Neural cell (in vitro differentiated cells): Measurements from ENCODE around the gene KIF24. TPM values are rescaled to one million over a fixed set of nuclear protein-coding genes. Genes with fewer than 3 reads are reported as not detected.

Source experiments
- H2AFZ ChIP-seq: fragments of 200-600, 300-800 bp; sonication (generic), shearing (Covaris generic); 2 replicates; pipeline ENCODE4 v1.6.0; 2014; ENCODE audit warnings: low read depth, mild to moderate bottlenecking, antibody characterized with exemption, low read length, moderate library complexity
- H3F3A ChIP-seq: fragments of 200-600 bp; shearing (Covaris generic); 2 replicates; pipeline ENCODE4 v1.6.1; 2016; ENCODE audit warnings: mild to moderate bottlenecking, moderate library complexity, mixed read lengths, antibody characterized with exemption, low read length; ENCODE audit not compliant: insufficient read depth, poor library complexity, severe bottlenecking
- H3K27ac ChIP-seq: fragments of 200-600, 300-800 bp; sonication (generic), shearing (Covaris generic); 2 replicates; pipeline ENCODE4 v1.5.1; 2014; ENCODE audit warnings: mild to moderate bottlenecking, low read length, moderate library complexity
- H3K27me3 ChIP-seq: fragments of 300-800, 200-600 bp; sonication (generic), shearing (Covaris generic); 2 replicates; pipeline ENCODE4 v1.6.0; 2014; ENCODE audit warnings: mild to moderate bottlenecking, low read depth, low read length, moderate library complexity; ENCODE audit not compliant: insufficient read depth
- H3K36me3 ChIP-seq: fragments of 300-800, 200-600 bp; sonication (generic), shearing (Covaris generic); 2 replicates; pipeline ENCODE4 v1.5.1; 2014; ENCODE audit warnings: mild to moderate bottlenecking, antibody characterized with exemption, low read length, moderate library complexity; ENCODE audit not compliant: insufficient read depth
- H3K4me2 ChIP-seq: fragments of 300-800, 200-600 bp; sonication (generic), shearing (Covaris generic); 2 replicates; pipeline ENCODE4 v1.6.0; 2014; ENCODE audit warnings: mild to moderate bottlenecking, low read length
- H3K4me3 ChIP-seq: fragments of 300-800, 200-600 bp; sonication (generic), shearing (Covaris generic); 2 replicates; pipeline ENCODE4 v1.5.1; 2014; ENCODE audit warnings: mild to moderate bottlenecking, low read length, moderate library complexity
- H3K79me2 ChIP-seq: fragments of 200-600 bp; shearing (Covaris generic); replicated peaks from 2 replicates; pipeline ENCODE4 v1.6.0; 2014; ENCODE audit warnings: mild to moderate bottlenecking, low read length, moderate library complexity; ENCODE audit not compliant: insufficient read depth
- H3K9ac ChIP-seq: fragments of 300-800, 200-600 bp; sonication (generic), shearing (Covaris generic); 2 replicates; pipeline ENCODE4 v1.6.1; 2016; ENCODE audit warnings: mild to moderate bottlenecking, low read length, mixed read lengths
- H3K9me2 ChIP-seq: fragments of 200-600 bp; shearing (Covaris generic); 2 replicates; pipeline ENCODE4 v1.6.1; 2016; ENCODE audit warnings: mild to moderate bottlenecking, low read length, mixed read lengths; ENCODE audit not compliant: insufficient read depth
- H3K9me3 ChIP-seq: fragments of 200-600, 300-800 bp; sonication (generic), shearing (Covaris generic); 2 replicates; pipeline ENCODE4 v1.6.1; 2016; ENCODE audit warnings: mild to moderate bottlenecking, mixed run types, low read length, moderate library complexity, mixed read lengths
- H4K20me1 ChIP-seq: fragments of 200-600 bp; shearing (Covaris generic); 2 replicates; pipeline ENCODE4 v1.6.1; 2016; ENCODE audit warnings: mild to moderate bottlenecking, mixed run types; ENCODE audit not compliant: insufficient read depth
- CTCF ChIP-seq: fragments of 450-650 bp; IDR thresholded peaks from 2 replicates; pipeline ENCODE4 v1.5.1; 2014; ENCODE audit warnings: antibody characterized with exemption, mild to moderate bottlenecking, moderate library complexity; ENCODE audit not compliant: poor library complexity, severe bottlenecking
- EP300 ChIP-seq: fragments of 450-650 bp; conservative IDR thresholded peaks from 2 replicates; pipeline ENCODE4 v1.6.1; 2014; ENCODE audit warnings: antibody characterized with exemption, mild to moderate bottlenecking, moderate library complexity; ENCODE audit not compliant: poor library complexity, severe bottlenecking
- EZH2 ChIP-seq: fragments of 200-600, 300-800 bp; shearing (Covaris generic), sonication (generic); IDR thresholded peaks from 2 replicates; pipeline ENCODE4 v1.6.1; 2014; ENCODE audit warnings: antibody characterized with exemption, low read length, borderline replicate concordance, mild to moderate bottlenecking; ENCODE audit not compliant: insufficient read depth, poor library complexity, severe bottlenecking
- MXI1 ChIP-seq: fragments of 450-650 bp; conservative IDR thresholded peaks from 2 replicates; pipeline ENCODE4 v1.6.1; 2014; ENCODE audit warnings: antibody characterized with exemption, mild to moderate bottlenecking; ENCODE audit not compliant: poor library complexity, severe bottlenecking
- POLR2AphosphoS5 ChIP-seq: IDR thresholded peaks from 2 replicates; pipeline ENCODE4 v1.6.1; 2012
- RAD21 ChIP-seq: fragments of 450-650 bp; conservative IDR thresholded peaks from 2 replicates; pipeline ENCODE4 v1.6.1; 2014; ENCODE audit warnings: antibody characterized with exemption, mild to moderate bottlenecking, moderate library complexity
- REST ChIP-seq: IDR thresholded peaks from 2 replicates; pipeline ENCODE4 v1.6.1; 2012; ENCODE audit warnings: borderline replicate concordance
- SMC3 ChIP-seq: fragments of 450-650 bp; conservative IDR thresholded peaks from 2 replicates; pipeline ENCODE4 v1.6.1; 2014; ENCODE audit warnings: antibody characterized with exemption, mild to moderate bottlenecking, moderate library complexity; ENCODE audit not compliant: poor library complexity
- TAF1 ChIP-seq: IDR thresholded peaks from 2 replicates; pipeline ENCODE4 v1.6.1; 2012; ENCODE audit warnings: low read depth
- polyA plus RNA-seq: library from polyadenylated mRNA; depleted of rRNA; stranded (reverse); fragments of >200 nt; gene quantifications from 2 replicates; pipeline ENCODE4 v1.2.3, GENCODE V29; 2014

KIF24 gene
- polyA plus RNA-seq, 1 donor from 2014 or later = 0.19 TPM

GRCh38 chr9:34374905-34375552 is 46.0 kb upstream of the KIF24 start:
- Histone ChIP-seq H3F3A (no peaks in the 10 kb centered on the region), H3K9me2 (no peaks in the 10 kb centered on the region), H3K4me2 (no peak overlapping the region), H3K36me3 (peaks cover 11% of the 10 kb centered on the region), H4K20me1 (no peaks in the 10 kb centered on the region), H2AFZ (no peak overlapping the region), H3K9ac (no peak overlapping the region), H3K4me3 (no peak overlapping the region), H3K27me3 (peaks cover 10% of the 10 kb centered on the region), H3K9me3 (peaks cover 8% of the 10 kb centered on the region), H3K27ac (no peak overlapping the region), H3K79me2 (no peaks in the 10 kb centered on the region)
- no peak for TF ChIP-seq EZH2
- TF ChIP-seq SMC3 = no peak
- no peak for TF ChIP-seq EP300
- TF ChIP-seq POLR2AphosphoS5 = no peak
- no peak for TF ChIP-seq RAD21
- no peak for TF ChIP-seq TAF1
- no peak for TF ChIP-seq MXI1
- TF ChIP-seq CTCF = no peak
- no peak for TF ChIP-seq REST

- Histone ChIP-seq H3K27me3 (peaks cover 3% of the 10 kb centered on the region), H3F3A (no peaks in the 10 kb centered on the region), H2AFZ (no peak overlapping the region), H3K9me3 (peaks cover 8% of the 10 kb centered on the region), H3K36me3 (peaks cover 11% of the 10 kb centered on the region), H3K9me2 (no peaks in the 10 kb centered on the region), H3K27ac (no peak overlapping the region), H3K9ac (no peak overlapping the region), H3K4me2 (no peak overlapping the region), H4K20me1 (no peaks in the 10 kb centered on the region), H3K4me3 (no peak overlapping the region), H3K79me2 (no peaks in the 10 kb centered on the region)
- TF ChIP-seq EZH2 = no peak
- no peak for TF ChIP-seq SMC3
- no peak for TF ChIP-seq MXI1
- TF ChIP-seq REST = no peak
- TF ChIP-seq TAF1 = no peak
These were observed 45.3 kb upstream of the KIF24 start for GRCh38 chr9:34374339-34374738.
